Neural crest cell (in vitro differentiated cells): ENCODE results near the gene CYLD. TPM values are rescaled to one million over a fixed set of nuclear protein-coding genes. Genes with fewer than 3 reads are reported as not detected.

Experiments
- DNase-seq: peaks from one replicate; pipeline ENCODE4 v3.0.0; 2021; ENCODE audit warnings: low read depth, mixed read lengths, low spot score
- H3K27ac Mint-ChIP-seq: one replicate; pipeline ENCODE4 v1.8.0; 2021; ENCODE audit warnings: mild to moderate bottlenecking, mixed read lengths; ENCODE audit not compliant: unreplicated experiment
- H3K27me3 Mint-ChIP-seq: 2 replicates; pipeline ENCODE4 v1.8.0; 2021; ENCODE audit warnings: low read depth, mild to moderate bottlenecking, mixed read lengths
- H3K36me3 Mint-ChIP-seq: 2 replicates; pipeline ENCODE4 v1.8.0; 2021; ENCODE audit warnings: low read depth, mild to moderate bottlenecking, mixed read lengths
- H3K4me1 Mint-ChIP-seq: 2 replicates; pipeline ENCODE4 v1.8.0; 2021; ENCODE audit warnings: mixed read lengths
- H3K4me3 Mint-ChIP-seq: one replicate; pipeline ENCODE4 v1.8.0; 2021; ENCODE audit warnings: mild to moderate bottlenecking, mixed read lengths
- H3K9me3 Mint-ChIP-seq: 2 replicates; pipeline ENCODE4 v1.8.0; 2021; ENCODE audit warnings: mixed read lengths
- CTCF ChIP-seq: fragments of 200-600 bp; sonication (generic); conservative IDR thresholded peaks from 2 replicates; pipeline ENCODE4 v1.5.0; 2021; ENCODE audit warnings: antibody characterized with exemption, mild to moderate bottlenecking
- total RNA-seq: library from RNA; stranded (reverse); gene quantifications from 2 replicates; pipeline ENCODE4 v1.2.1, GENCODE V29; 2021

The CYLD gene
- total RNA-seq, 1 donor from 2014 or later = 10.1 TPM

DNA sequence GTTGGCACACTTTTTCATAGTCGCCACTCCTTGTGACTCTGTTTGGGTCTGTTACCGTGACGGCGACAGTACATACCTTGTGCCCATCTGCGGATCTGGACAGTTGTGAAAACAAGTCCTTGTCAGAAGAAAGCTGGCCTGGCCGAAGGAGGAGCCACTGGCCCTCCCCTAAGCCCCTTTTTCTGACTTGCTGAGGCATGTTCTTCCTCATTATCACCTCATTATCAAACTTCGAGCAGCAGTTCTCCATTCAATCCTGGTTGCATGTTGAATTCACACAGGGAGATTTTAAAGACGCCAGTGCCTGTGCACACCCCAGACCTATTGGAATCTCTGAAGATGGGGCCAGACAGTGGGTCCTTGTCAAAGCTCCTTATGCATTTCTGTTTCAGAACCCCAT is 61.1 kb downstream of the CYLD start:
- H3K36me3 Mint-ChIP-seq = no peaks in the 10 kb centered on the region
- H3K27me3 Mint-ChIP-seq = no peaks in the 10 kb centered on the region
- H3K27ac Mint-ChIP-seq = peak overlapping the region; percentile 8
- DNase-seq = no peak
- no peaks in the 10 kb centered on the region for H3K9me3 Mint-ChIP-seq
- TF ChIP-seq CTCF = no peak
- no peak overlapping the region for H3K4me3 Mint-ChIP-seq
- peaks cover 35% of the 10 kb centered on the region for H3K4me1 Mint-ChIP-seq

GRCh38 chr16:50804290-50804907 is 62.5 kb downstream of the CYLD start:
- H3K27ac Mint-ChIP-seq = no peak overlapping the region

GRCh38 chr16:50806099-50807062 is 64.5 kb downstream of the CYLD start:
- H3K4me1 Mint-ChIP-seq = peaks cover 32% of the 10 kb centered on the region
- peak; percentile 94 for TF ChIP-seq CTCF
- peak; percentile 91 for DNase-seq
- H3K36me3 Mint-ChIP-seq = no peaks in the 10 kb centered on the region
- H3K27me3 Mint-ChIP-seq = no peaks in the 10 kb centered on the region
- H3K9me3 Mint-ChIP-seq = no peaks in the 10 kb centered on the region
- no peak overlapping the region for H3K27ac Mint-ChIP-seq
- H3K4me3 Mint-ChIP-seq = peak overlapping the region; percentile 75

More at GRCh38 chr16:50804290-50804907, 62.5 kb downstream of the CYLD start:
- no peaks in the 10 kb centered on the region for H3K36me3 Mint-ChIP-seq
- H3K4me1 Mint-ChIP-seq = peaks cover 38% of the 10 kb centered on the region
- no peaks in the 10 kb centered on the region for H3K27me3 Mint-ChIP-seq
- DNase-seq = no peak
- H3K4me3 Mint-ChIP-seq = no peak overlapping the region
- no peaks in the 10 kb centered on the region for H3K9me3 Mint-ChIP-seq
- TF ChIP-seq CTCF = no peak

DNA sequence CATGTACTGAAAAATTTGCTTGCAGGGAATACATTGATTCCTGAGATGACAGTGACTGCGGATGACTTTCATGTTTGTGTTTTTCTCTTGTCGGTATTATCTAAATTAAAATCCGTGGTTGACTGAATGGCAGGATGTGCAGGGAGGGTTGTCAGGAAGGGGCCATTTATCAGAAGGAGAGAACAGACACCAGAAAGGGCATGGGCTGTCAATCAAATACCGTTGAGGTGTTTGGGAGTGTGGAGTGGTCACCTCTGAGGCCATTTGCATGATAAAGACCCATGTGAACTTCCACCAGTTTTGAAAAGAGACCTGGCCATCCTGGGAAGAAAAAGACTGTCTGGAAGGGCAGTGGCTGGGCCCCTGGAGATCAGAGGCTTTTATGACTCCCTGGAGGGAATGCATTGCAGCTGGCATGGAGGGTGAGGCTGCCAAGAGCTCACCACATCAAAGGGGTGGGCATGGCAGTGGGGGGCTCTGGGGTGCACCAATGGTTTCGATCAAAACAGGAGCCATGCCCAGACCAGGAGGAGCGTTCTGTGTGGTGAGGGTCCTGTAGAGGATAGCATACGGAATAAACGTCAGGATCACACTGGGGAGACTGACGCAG is 67.1 kb downstream of the CYLD start:
- Mint-ChIP-seq H3K36me3 (no peaks in the 10 kb centered on the region), H3K27ac (no peak overlapping the region), H3K4me1 (peaks cover 32% of the 10 kb centered on the region), H3K27me3 (no peaks in the 10 kb centered on the region), H3K9me3 (no peaks in the 10 kb centered on the region), H3K4me3 (no peak overlapping the region)
- no peak for DNase-seq
- no peak for TF ChIP-seq CTCF

GRCh38 chr16:50809561-50809960 is 67.7 kb downstream of the CYLD start:
- Mint-ChIP-seq H3K27ac (no peak overlapping the region), H3K36me3 (no peaks in the 10 kb centered on the region)

More at GRCh38 chr16:50809561-50809960, 67.7 kb downstream of the CYLD start:
- Mint-ChIP-seq H3K9me3 (no peaks in the 10 kb centered on the region), H3K27me3 (no peaks in the 10 kb centered on the region), H3K4me3 (no peak overlapping the region), H3K4me1 (peaks cover 28% of the 10 kb centered on the region)
- no peak for TF ChIP-seq CTCF
- DNase-seq = no peak
